ENCODE data around the gene ZNF235.
"Not testable (repeated sequence)": the region's sequence is repeated elsewhere in the genome, so short reads cannot be mapped to it uniquely, and the experiment has no call there.

ZNF235 gene

DNA sequence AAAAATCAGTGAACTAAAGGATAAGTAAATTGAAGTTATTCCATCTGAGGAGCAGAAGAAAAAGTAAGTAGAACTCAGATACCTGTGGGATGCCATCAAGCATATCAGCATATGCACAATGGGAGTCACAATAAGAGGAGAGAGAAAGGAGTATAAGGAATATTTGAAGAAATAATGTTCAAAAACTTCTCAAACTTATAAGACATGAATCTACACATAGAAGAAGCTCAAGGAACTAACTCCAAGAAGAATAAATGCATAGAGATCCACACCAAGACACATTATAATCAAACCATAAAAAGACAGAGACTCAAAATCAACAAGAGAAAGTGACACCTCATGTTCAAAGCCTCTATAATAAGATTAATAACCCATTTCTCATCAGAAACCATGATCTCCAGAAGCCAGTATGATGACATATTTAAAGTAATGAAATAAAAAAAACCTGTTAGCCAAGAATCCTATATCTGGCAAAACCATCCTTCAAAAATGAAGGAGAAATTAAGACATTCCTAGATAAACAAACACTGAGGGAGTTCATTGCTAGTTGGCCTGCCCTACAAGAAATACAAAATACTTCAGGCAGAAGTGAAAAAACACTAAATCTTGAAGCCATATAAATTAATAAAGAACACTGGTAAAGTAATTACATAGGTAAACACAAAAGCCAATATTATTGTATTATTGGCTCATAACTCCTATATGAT is 49.0 kb downstream of the ZNF235 start:
- no peak for DNase-seq

DNA sequence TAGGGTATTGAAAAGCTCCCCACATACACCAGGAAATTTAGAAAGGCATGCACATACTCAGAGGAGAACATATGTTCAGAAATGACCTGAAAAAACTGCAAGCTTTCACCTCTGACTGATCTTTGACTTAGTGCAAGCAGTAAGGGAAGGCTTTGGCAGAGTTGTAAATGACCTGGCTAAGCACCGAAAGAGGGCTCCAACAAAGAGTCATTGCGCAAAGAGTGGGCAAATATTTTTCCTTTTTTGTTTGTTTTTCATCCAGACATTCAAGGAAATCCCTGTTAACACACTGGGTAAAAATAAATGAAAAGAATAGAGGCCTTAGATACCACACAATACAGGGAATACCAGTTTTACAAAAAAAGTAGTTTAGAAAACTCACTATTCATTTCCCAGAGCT is 50.3 kb downstream of the ZNF235 start:
- no peak for DNase-seq

DNA sequence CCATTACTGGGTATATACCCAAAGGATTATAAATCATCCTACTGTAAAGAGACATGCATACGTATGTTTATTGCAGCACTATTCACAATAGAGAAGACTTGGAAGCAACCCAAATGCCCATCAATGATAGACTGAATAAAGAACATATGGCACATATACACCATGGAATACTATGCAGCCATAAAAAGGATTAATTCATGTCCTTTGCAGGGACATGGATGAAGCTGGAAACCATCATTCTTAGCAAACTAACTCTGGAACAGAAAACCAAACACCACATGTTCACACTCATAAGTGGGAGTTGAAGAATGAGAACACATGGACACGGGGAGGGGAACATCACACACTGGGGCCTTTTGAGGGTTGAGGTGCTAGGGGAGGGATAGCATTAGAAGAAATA is 51.4 kb downstream of the ZNF235 start:
- not testable (repeated sequence) for DNase-seq

DNA sequence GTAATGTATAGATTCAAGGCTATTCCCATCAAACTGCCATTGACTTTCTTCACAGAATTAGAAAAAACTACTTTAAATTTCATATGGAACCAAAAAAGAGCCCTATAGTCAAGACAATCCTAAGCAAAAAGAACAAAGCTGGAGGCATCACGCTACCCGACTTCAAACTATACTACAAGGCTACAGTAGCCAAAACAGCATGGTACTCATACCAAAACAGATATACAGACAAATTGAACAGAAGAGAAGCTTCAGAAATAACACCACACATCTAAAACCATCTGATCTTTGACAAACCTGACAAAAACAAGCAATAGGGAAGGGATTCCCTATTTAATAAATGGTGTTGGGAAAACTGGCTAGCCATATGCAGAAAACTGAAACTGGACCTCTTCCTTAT is 52.5 kb downstream of the ZNF235 start:
- not testable (repeated sequence) for DNase-seq

DNA sequence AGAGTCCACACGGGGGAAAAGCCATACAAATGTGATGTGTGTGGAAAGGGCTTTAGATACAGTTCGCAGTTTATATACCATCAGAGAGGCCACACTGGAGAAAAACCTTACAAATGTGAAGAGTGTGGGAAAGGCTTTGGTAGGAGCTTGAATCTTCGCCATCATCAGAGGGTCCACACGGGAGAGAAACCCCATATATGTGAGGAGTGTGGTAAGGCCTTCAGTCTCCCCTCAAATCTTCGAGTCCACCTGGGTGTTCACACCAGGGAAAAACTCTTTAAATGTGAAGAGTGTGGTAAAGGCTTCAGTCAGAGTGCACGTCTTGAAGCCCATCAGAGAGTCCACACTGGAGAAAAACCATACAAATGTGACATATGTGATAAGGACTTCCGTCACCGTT is 68.4 kb downstream of the ZNF235 start:
- DNase-seq = no peak
